Activated naive CD4-positive, alpha-beta T cell treated with anti-CD3 and anti-CD28 coated beads, Interleukin-2, amount 50 U/mL, for 24 hours (primary cell): ENCODE results near the gene ZNF407.

Experiments
- H3K27ac Mint-ChIP-seq: one replicate; pipeline ENCODE4 v1.8.0; 2021; ENCODE audit warnings: mild to moderate bottlenecking, mixed read lengths
- H3K27me3 Mint-ChIP-seq: one replicate; pipeline ENCODE4 v1.8.0; 2021; ENCODE audit warnings: mixed read lengths
- H3K36me3 Mint-ChIP-seq: one replicate; pipeline ENCODE4 v1.8.0; 2021; ENCODE audit warnings: mixed read lengths
- H3K4me1 Mint-ChIP-seq: one replicate; pipeline ENCODE4 v1.8.0; 2021; ENCODE audit warnings: mixed read lengths
- H3K4me3 Mint-ChIP-seq: one replicate; pipeline ENCODE4 v1.8.0; 2021; ENCODE audit warnings: mild to moderate bottlenecking, mixed read lengths
- H3K9me3 Mint-ChIP-seq: one replicate; pipeline ENCODE4 v1.8.0; 2021; ENCODE audit warnings: mixed read lengths

The ZNF407 gene

DNA sequence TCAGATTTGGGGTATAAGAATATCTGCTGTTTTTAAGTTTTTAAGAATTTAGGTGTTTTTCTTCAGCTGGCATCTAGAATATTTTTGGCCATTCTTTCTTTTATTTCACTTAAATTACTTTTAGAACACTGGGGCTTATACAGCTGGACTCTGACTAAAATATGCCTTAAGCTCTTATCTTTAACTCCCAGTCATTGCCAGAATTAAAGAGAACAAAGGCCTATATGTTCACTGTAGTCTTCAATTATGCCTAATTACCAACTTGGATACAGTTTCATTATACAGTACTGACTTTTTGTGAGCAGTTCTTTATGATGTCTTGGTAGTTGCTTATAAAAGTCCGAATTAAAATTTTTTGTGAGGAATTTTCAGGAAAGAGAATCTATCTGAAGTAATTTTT lies 192.8 kb downstream of the ZNF407 start:
- no peaks in the 10 kb centered on the region for H3K9me3 Mint-ChIP-seq
- H3K4me1 Mint-ChIP-seq: no peaks in the 10 kb centered on the region
- no peaks in the 10 kb centered on the region for H3K27me3 Mint-ChIP-seq
- H3K27ac Mint-ChIP-seq: no peak overlapping the region
- H3K4me3 Mint-ChIP-seq: no peak overlapping the region
- peaks cover 19% of the 10 kb centered on the region for H3K36me3 Mint-ChIP-seq

DNA sequence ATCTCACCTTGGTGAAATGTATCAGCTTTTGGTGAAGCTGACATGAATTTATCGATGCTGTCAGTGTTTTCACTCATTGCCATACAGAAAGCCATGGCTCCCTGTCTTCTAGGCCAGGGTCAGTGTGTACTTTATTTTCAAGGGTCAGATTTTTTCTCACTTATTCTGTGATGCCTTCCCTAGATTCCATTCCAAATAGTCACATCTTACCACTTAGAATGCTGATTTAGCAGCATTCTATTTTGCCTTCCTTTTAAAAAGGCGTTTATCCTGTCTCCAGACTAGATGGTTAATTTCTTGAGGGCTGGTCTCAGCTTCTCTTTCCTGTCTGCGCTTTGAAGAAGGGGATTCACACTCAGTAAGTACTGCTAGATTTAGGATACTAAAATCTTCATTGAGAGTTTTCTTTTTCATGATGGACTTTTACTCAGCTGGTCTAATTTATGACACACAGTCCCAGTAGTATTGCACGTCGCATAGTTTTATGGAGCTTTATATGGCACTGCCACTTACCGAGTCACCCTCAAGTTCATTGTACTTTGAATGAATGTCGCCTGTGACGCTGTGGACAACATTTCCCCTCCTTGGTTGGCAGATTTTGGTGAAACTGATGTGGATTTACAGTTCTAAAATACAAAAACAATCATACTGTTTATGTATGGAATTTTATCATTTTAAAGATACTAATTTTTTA lies 194.0 kb downstream of the ZNF407 start:
- Mint-ChIP-seq H3K27ac (no peak overlapping the region), H3K4me1 (peaks cover 2% of the 10 kb centered on the region), H3K4me3 (no peak overlapping the region), H3K9me3 (no peaks in the 10 kb centered on the region), H3K36me3 (peaks cover 15% of the 10 kb centered on the region), H3K27me3 (no peaks in the 10 kb centered on the region)

DNA sequence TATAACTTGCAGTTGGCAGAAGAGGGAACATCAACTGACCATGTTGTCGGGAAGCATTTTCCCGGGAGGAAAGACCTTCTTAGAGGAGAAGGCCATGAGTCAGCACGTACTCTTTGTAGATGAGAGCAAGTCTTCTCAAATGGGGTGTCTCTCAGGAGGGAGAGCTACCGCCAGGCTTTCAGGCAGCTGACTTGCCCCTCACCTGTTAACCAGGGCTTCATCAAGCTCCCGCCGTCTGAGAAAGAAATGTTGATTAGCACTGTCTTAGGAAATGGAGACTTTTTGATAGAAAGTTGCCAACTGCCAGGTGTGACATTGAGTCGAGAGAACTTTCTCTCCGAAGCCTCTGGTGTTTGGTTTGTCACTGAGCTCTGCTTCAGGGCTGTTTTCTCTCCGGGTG lies 196.1 kb downstream of the ZNF407 start:
- Mint-ChIP-seq H3K27ac (no peak overlapping the region), H3K9me3 (no peaks in the 10 kb centered on the region), H3K4me1 (peaks cover 16% of the 10 kb centered on the region), H3K36me3 (peaks cover 12% of the 10 kb centered on the region), H3K4me3 (no peak overlapping the region), H3K27me3 (no peaks in the 10 kb centered on the region)

DNA sequence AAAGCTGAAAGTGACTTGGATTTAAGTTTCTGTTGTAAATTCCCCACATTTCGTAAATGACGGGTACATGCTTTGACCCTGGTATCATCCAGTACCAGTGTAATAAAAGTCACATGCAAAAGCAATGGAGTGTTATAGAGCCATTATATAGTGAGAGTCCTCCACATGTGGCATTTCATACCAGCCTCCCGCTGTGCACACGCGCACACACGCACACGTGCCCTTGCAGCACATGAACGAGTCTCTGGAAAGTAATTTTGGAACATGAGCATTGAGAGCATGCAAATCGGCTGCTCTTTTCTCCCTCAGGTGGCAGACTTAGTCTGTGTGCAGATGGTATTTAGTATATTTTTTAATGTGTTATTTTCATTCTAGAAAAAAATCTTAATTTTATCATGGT lies 198.1 kb downstream of the ZNF407 start:
- peaks cover 4% of the 10 kb centered on the region for H3K36me3 Mint-ChIP-seq
- no peak overlapping the region for H3K27ac Mint-ChIP-seq
- no peak overlapping the region for H3K4me3 Mint-ChIP-seq
- H3K4me1 Mint-ChIP-seq: peaks cover 16% of the 10 kb centered on the region
- no peaks in the 10 kb centered on the region for H3K9me3 Mint-ChIP-seq
- H3K27me3 Mint-ChIP-seq: no peaks in the 10 kb centered on the region

DNA sequence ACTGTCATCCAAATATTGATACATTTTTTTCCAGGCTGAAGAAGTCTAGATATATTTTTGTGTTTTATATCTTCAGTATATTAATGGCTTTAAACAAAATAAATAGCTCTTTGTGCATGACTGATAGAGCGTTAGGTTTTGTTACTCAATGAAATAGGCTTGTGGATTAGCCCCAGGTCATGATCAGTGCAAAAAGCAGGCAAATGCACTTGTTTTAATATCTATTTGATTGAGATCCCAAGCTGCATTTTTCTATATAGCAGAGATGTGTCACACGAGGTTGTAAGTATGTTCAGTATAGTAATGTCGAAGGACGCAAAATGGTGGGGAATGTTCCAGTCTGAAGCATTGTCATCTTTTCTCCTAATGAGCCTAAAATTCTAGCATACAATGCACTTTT lies 198.5 kb downstream of the ZNF407 start:
- H3K9me3 Mint-ChIP-seq: no peaks in the 10 kb centered on the region
- H3K4me3 Mint-ChIP-seq: no peak overlapping the region
- H3K27me3 Mint-ChIP-seq: no peaks in the 10 kb centered on the region
- peaks cover 16% of the 10 kb centered on the region for H3K4me1 Mint-ChIP-seq
- H3K27ac Mint-ChIP-seq: no peak overlapping the region
- peaks cover 4% of the 10 kb centered on the region for H3K36me3 Mint-ChIP-seq

DNA sequence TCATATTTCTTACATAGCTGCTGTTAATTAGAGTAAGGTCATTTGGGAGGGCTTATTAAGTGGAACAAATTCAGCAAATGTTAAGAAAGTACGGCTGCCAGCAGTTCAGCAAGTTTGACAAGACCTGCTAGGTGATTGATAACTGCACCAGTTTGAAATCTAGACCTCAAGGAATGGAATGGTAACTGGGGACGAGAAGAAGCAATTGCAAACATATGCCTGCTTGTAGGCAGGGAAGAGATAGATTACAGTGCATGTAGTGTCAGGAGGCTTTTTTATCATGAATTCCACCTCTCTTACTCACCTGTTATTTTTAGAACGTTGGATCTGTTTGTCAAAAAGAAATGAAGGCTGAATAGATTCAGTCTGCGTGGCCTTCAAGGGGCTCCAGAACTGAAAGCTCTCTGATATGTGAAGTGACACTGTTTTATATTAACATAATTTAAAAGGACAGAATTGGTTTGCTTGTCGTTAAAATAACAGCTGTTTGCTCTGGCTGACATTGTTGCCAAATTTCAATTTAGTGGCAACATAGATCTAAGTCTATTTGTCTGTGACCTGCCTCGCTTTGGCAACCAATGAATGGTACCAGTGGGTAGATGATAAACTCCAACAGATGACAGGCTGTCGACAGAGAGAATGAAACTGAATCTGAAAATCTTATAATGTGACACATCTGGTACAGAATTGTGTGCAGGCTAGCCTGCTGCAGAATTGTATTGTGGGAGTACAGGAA lies 199.3 kb downstream of the ZNF407 start:
- H3K4me1 Mint-ChIP-seq: peaks cover 16% of the 10 kb centered on the region
- no peaks in the 10 kb centered on the region for H3K9me3 Mint-ChIP-seq
- no peaks in the 10 kb centered on the region for H3K27me3 Mint-ChIP-seq
- no peak overlapping the region for H3K4me3 Mint-ChIP-seq
- no peak overlapping the region for H3K27ac Mint-ChIP-seq
- peaks cover 6% of the 10 kb centered on the region for H3K36me3 Mint-ChIP-seq

DNA sequence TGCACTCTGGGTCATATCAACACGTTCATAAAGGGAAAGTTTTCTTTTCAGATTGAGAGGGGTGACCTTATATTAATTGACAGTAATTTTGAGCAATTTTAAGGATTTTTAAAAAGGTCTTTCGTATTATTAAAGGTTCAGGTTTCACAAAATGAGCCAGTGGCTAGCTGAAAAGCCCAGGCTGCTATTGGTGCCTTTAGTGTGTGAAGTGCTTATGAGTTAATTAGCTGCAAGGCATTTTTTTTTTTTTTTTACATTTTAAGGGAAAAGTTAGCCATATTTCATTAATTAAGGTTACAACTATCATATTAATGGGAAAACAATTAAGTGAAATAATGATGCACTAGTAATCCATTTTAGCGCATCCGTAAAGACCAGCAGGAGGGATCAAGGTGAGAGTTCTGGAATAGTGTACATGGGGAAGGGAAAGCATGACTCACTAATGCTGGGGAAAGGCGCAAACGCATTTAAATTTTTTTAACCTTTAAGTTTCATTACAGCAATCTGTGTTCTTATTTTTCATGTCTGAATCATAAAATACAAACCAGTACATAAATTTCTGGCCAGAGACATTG lies 200.0 kb downstream of the ZNF407 start:
- H3K4me3 Mint-ChIP-seq: no peak overlapping the region
- H3K4me1 Mint-ChIP-seq: peaks cover 16% of the 10 kb centered on the region
- H3K9me3 Mint-ChIP-seq: no peaks in the 10 kb centered on the region
- peaks cover 6% of the 10 kb centered on the region for H3K36me3 Mint-ChIP-seq
- no peaks in the 10 kb centered on the region for H3K27me3 Mint-ChIP-seq
- H3K27ac Mint-ChIP-seq: no peak overlapping the region

DNA sequence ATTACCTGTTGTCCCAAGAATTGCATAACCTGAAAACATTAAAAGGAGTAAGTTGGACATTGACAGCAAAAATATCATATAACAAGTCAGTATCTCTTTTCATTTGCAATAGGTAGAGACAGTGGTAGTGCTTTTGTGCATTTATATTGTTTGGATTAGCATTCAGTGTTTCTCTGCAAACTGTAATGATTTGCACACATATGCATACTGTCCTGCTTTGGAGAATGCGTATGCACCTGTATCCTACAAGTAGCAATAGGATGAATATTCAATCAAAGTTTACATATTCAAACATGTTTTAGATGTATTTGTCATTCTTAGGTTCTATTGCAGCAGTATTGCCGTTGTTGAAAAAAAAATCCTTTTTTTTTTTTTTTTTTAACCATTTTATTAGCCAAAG lies 201.9 kb downstream of the ZNF407 start:
- H3K36me3 Mint-ChIP-seq: peaks cover 7% of the 10 kb centered on the region
- H3K9me3 Mint-ChIP-seq: no peaks in the 10 kb centered on the region
- no peaks in the 10 kb centered on the region for H3K27me3 Mint-ChIP-seq
- H3K4me3 Mint-ChIP-seq: no peak overlapping the region
- H3K27ac Mint-ChIP-seq: no peak overlapping the region
- peaks cover 16% of the 10 kb centered on the region for H3K4me1 Mint-ChIP-seq

DNA sequence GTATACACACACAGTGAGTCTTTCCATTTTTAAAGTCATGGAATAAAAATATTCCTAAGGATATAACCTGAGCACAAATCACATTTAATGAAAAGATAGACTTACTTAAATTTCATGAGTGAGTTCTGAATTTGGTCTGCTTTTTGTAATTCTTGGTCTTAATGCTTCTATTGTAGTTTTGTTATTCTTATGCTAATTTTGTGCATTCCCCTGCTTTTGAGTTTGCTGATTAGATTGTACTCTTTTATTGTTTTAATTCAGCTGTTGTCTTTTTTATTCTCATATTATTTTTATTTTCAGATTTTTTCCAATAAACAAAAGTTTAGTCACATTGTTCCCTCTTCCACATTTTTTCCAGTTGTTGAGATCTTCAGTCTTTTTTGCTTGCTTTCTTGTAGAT lies 202.4 kb downstream of the ZNF407 start:
- H3K27ac Mint-ChIP-seq: no peak overlapping the region
- H3K27me3 Mint-ChIP-seq: no peaks in the 10 kb centered on the region
- peaks cover 7% of the 10 kb centered on the region for H3K36me3 Mint-ChIP-seq
- H3K4me3 Mint-ChIP-seq: no peak overlapping the region
- peaks cover 16% of the 10 kb centered on the region for H3K4me1 Mint-ChIP-seq
- H3K9me3 Mint-ChIP-seq: no peaks in the 10 kb centered on the region

DNA sequence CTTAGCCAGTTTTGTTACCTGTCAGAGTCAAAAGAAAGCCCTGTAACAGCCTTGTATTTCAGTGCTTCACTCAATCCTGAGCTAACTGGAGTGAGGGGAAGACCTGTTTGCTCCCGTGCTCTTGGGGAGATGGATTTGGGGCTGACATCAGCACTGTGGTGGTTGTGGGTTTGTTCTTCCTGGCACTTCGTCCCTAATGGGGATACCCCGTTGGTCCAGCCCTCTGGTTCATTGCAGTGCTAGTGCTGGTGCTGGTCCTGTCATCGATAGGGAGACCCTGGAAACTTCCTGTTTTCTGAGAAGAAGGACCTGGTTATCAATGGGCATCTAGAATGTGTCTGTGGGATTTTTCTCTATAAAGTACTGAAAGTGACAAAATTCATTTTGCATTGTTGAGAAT lies 205.4 kb downstream of the ZNF407 start:
- Mint-ChIP-seq H3K36me3 (peaks cover 13% of the 10 kb centered on the region), H3K4me1 (peaks cover 9% of the 10 kb centered on the region), H3K4me3 (no peak overlapping the region), H3K27ac (no peak overlapping the region), H3K27me3 (no peaks in the 10 kb centered on the region), H3K9me3 (no peaks in the 10 kb centered on the region)

DNA sequence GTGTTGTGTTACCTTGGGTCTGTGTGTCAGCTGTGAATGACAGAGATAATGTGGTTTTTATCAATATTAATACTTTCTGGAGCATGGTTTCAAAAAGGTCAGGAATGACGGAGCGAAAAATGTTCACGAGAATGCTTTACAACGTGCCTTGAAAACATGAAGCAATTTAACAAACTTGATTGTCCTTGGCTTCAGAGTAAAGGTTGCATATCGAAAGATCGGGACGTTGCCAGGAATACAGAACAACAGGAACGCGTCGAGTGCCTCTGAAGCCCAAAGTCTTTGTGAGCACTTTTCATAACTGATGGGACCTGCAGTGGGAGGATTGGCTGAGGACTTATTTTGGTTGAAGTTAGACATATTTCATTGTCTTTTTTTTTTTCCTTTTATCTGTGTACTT lies 206.1 kb downstream of the ZNF407 start:
- no peaks in the 10 kb centered on the region for H3K9me3 Mint-ChIP-seq
- H3K4me1 Mint-ChIP-seq: peaks cover 5% of the 10 kb centered on the region
- no peak overlapping the region for H3K4me3 Mint-ChIP-seq
- H3K36me3 Mint-ChIP-seq: peaks cover 12% of the 10 kb centered on the region
- no peak overlapping the region for H3K27ac Mint-ChIP-seq
- no peaks in the 10 kb centered on the region for H3K27me3 Mint-ChIP-seq

DNA sequence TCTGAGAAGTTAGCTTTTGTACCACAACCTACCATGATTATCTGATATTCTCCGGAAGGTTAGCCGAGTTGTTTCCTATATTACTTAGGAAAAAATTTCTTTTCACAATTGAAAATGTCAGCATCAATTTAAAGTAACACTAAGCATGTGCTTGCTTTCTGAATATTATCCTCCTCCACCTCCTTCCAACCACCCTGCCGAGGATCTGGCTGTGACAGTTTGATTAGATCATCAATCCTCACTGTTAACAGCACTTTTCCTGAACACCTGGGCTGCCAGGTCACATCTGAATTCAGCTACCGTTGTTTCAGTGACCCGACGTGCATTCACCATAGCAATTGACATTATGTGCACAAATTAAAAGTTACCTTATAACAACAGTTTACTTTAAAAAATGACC lies 207.0 kb downstream of the ZNF407 start:
- no peak overlapping the region for H3K4me3 Mint-ChIP-seq
- peaks cover 12% of the 10 kb centered on the region for H3K36me3 Mint-ChIP-seq
- H3K4me1 Mint-ChIP-seq: peaks cover 5% of the 10 kb centered on the region
- H3K27me3 Mint-ChIP-seq: no peaks in the 10 kb centered on the region
- no peak overlapping the region for H3K27ac Mint-ChIP-seq
- no peaks in the 10 kb centered on the region for H3K9me3 Mint-ChIP-seq

DNA sequence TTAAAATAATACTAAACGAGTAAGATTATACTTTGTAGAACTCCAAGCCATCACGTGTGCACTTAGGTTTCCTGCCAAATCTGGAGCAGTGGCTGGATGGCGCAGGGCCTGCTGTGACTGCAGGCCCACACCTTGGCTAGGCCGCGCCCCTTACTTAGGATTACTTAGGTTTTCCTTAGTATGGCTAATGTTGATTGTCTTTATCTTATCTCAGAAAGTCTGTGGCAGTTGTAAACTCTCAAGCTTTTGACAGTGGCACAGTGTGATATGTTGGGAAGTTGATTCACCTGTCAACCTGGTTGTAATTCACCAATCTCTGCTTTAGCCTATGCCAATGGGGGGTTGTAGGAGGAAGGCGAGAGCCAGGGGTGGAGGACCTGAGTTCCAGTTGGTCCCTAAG lies 208.4 kb downstream of the ZNF407 start:
- Mint-ChIP-seq H3K27ac (no peak overlapping the region), H3K4me3 (no peak overlapping the region), H3K9me3 (no peaks in the 10 kb centered on the region), H3K36me3 (peaks cover 12% of the 10 kb centered on the region), H3K4me1 (peaks cover 5% of the 10 kb centered on the region), H3K27me3 (no peaks in the 10 kb centered on the region)

DNA sequence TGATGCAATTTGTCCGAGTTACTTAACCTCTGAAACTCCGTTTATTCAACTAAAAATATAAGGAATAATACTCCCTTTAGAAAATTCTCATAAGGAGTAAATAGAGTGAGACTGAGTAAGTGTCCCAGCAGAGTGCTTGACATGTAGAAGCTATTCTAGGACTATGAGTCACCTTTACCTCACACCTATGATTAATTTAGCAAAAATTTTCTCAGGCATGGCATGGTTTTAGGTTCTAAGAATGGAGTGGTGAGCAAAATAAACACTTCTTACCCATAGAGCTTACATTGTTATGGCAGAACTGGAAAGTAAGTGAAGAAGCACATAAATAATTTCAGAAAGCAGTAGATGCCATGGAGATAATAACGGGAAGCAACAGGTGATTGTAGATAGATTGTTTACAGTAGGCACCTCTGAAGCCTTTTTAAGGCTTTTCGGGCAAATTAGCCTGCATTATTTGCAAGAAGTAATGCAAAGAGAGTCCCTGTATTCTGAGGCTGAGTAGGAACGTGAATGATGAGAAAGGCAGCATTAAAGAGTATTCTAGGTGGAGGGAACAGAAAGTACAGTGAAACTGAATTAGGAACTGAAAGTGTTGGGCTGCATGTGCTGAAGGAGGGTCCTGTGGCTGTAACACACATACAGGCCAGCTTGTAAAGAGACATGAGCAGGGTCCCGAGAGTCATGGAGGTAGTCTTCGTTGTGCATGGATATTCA lies 209.2 kb downstream of the ZNF407 start:
- Mint-ChIP-seq H3K27ac (peak overlapping the region; percentile 69), H3K36me3 (peaks cover 10% of the 10 kb centered on the region), H3K4me1 (peaks cover 5% of the 10 kb centered on the region), H3K4me3 (no peak overlapping the region), H3K9me3 (no peaks in the 10 kb centered on the region), H3K27me3 (no peaks in the 10 kb centered on the region)

DNA sequence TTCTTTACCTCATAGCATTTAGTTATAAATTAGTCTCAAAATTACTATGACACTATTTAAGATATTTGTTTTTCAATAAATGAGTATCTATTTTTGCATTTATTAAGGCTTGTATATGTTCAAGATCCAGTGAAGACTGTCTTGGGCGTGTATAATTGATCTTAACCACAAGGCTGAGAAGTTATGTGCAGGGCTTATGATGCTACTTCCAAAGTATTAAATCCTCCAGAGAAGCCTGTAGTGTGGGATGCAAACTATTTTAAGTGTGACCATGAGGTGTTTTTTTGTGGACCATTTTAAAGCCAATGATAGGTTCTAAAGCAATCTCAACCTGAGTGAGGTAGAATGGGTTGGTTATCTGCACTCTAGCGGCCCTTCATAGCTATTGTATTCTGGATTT lies 219.9 kb downstream of the ZNF407 start:
- no peak overlapping the region for H3K27ac Mint-ChIP-seq
- H3K4me3 Mint-ChIP-seq: no peak overlapping the region
- H3K27me3 Mint-ChIP-seq: no peaks in the 10 kb centered on the region
- H3K4me1 Mint-ChIP-seq: peaks cover 3% of the 10 kb centered on the region
- no peaks in the 10 kb centered on the region for H3K9me3 Mint-ChIP-seq
- H3K36me3 Mint-ChIP-seq: peaks cover 17% of the 10 kb centered on the region
